Measurements from ENCODE around the gene THAP8. TPM values are rescaled to one million over a fixed set of nuclear protein-coding genes. Genes with fewer than 3 reads are reported as not detected.

Gene THAP8
- polyA plus RNA-seq, 2 of the 4 experiments (the other 2 are of a cell fraction): 3.1 to 7.5 TPM

DNA sequence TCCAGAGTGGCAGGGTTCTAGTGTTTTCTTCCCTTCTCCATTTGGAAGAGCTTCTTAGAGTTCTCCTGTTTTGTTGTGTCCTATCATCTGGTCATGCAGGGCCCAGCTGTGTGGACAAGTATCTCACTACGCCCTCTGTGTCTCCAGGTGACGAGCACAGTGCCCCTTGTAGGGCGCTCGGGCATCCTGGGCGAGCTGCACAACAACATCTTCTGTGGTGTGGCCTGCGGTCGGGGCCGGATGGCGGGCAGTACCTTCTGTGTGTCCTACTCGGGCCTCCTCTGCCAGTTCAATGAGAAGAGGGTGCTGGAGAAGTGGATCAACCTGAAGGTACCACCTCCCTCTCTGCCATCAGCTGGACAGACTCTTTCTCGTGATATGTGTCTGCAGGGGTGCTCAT lies 13.6 kb upstream of the THAP8 start (continued):
- TF ChIP-seq HOXA7 (CRISPR knock-in tag; IDR thresholded peaks at IDR 0.05) (no peak), EHF (CRISPR knock-in tag; IDR thresholded peaks at IDR 0.05) (no peak)
- TF ChIP-seq, protein P1, sequence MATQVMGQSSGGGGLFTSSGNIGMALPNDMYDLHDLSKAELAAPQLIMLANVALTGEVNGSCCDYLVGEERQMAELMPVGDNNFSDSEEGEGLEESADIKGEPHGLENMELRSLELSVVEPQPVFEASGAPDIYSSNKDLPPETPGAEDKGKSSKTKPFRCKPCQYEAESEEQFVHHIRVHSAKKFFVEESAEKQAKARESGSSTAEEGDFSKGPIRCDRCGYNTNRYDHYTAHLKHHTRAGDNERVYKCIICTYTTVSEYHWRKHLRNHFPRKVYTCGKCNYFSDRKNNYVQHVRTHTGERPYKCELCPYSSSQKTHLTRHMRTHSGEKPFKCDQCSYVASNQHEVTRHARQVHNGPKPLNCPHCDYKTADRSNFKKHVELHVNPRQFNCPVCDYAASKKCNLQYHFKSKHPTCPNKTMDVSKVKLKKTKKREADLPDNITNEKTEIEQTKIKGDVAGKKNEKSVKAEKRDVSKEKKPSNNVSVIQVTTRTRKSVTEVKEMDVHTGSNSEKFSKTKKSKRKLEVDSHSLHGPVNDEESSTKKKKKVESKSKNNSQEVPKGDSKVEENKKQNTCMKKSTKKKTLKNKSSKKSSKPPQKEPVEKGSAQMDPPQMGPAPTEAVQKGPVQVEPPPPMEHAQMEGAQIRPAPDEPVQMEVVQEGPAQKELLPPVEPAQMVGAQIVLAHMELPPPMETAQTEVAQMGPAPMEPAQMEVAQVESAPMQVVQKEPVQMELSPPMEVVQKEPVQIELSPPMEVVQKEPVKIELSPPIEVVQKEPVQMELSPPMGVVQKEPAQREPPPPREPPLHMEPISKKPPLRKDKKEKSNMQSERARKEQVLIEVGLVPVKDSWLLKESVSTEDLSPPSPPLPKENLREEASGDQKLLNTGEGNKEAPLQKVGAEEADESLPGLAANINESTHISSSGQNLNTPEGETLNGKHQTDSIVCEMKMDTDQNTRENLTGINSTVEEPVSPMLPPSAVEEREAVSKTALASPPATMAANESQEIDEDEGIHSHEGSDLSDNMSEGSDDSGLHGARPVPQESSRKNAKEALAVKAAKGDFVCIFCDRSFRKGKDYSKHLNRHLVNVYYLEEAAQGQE (IDR thresholded peaks at IDR 0.05): no peak
- TF ChIP-seq, protein P2, sequence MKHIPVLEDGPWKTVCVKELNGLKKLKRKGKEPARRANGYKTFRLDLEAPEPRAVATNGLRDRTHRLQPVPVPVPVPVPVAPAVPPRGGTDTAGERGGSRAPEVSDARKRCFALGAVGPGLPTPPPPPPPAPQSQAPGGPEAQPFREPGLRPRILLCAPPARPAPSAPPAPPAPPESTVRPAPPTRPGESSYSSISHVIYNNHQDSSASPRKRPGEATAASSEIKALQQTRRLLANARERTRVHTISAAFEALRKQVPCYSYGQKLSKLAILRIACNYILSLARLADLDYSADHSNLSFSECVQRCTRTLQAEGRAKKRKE (CRISPR knock-in tag; IDR thresholded peaks at IDR 0.05; ENCODE audit: low read depth): no peak

DNA sequence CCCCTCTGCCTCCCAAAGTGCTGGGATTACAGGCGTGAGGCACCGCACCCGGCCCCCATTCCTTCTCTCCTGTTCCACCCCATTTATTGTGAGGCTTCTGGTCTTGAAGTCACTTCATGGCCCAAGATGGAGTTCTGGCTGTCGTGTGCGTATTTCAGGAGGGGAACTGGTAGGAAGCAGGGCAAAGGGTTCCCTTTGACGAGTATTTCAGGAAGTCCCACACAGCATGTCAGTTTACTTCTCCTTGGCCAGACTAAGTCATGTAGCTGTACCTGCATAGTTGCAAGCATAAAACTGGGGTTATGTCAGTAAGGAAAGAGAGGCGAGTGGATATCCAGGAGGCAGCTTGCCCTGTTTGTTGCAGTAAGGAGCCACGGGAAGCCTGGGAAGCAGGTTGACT lies 10.7 kb upstream of the THAP8 start:
- H3K4me3 ChIP-seq: no peak overlapping the region
- FAIRE-seq: no peak
- ChIA-PET CTCF (interaction anchor here (1.0 to 4.7 kb wide), 3 partner anchors 8 to 96 kb away, joined by 3 to 40 read pairs (median 6); partner anchors contain the start of genes THAP8 and WDR62), POLR2A (no interaction called here)
- TF ChIP-seq HOXA7 (CRISPR knock-in tag; IDR thresholded peaks at IDR 0.05): no peak
- no peak for TF ChIP-seq TP53 (CRISPR knock-in tag; IDR thresholded peaks at IDR 0.05)
- no peak for TF ChIP-seq JUN (IDR thresholded peaks at IDR 0.05)
- no peak for TF ChIP-seq SREBF2 (IDR thresholded peaks at IDR 0.05)
- no peak for TF ChIP-seq CHD4 (IDR thresholded peaks at IDR 0.05; ENCODE audit: borderline replicate concordance)
- no peak for TF ChIP-seq FOXS1 (CRISPR knock-in tag; IDR thresholded peaks at IDR 0.05)
- no peak for TF ChIP-seq RCOR1 (IDR thresholded peaks at IDR 0.05; ENCODE audit: low read depth, low read length)
- no peak for TF ChIP-seq RFX5 (IDR thresholded peaks at IDR 0.05)
- no peak for TF ChIP-seq ZSCAN20 (CRISPR knock-in tag; IDR thresholded peaks at IDR 0.05)
- peaks cover under 1% of the 10 kb centered on the region; the same call in 2 of the 3 replicates for H3K4me1 ChIP-seq
- no peak for DNase-seq (ENCODE audit: low read depth in 1 of 2, low spot score in 1 of 2)
- 96% methylated on average over 8 of the region's 8 CpGs for WGBS (ENCODE audit: missing lambda C conversion rate)
- H3K4me2 ChIP-seq: no peak overlapping the region
- no peak overlapping the region for H3K27ac ChIP-seq
- no peak for ATAC-seq
- no peaks in the 10 kb centered on the region for H3K9me3 ChIP-seq

DNA sequence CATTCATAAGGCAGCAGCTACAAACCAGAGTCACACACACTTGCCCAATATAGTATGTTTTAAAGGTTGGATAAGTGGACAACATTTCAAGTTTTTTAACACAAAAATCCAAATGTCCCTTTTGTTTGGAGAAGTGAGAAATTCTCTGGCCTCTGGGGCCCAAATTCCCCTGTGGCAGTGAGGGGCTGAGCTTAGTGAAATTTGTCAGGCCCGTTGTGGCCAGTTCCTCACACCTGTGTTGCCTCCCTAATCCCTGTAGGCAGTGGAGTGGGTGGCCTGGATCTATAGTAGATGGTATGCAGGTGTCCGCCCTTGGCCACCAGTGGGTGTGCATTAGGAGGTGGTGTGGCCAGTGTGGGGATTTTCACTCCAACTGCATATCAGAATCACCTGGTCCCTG lies 7.3 kb upstream of the THAP8 start:
- Histone ChIP-seq H3K4me1 (peaks cover 6% of the 10 kb centered on the region; the same call in 2 of the 3 replicates), H3K4me3 (no peak overlapping the region), H3K9me3 (no peaks in the 10 kb centered on the region), H3K27ac (no peak overlapping the region), H3K4me2 (no peak overlapping the region)
- DNase-seq (ENCODE audit: low read depth in 1 of 2, low spot score in 1 of 2): no peak
- ChIA-PET POLR2A (interaction anchor here (1.9 kb wide), 1 partner anchor 54 kb away, joined by 14 read pairs; the partner anchor contains the start of genes POLR2I and TBCB), CTCF (interaction anchor here (0.6 to 11.9 kb wide), 43 partner anchors 9 to 191 kb away, joined by 3 to 157 read pairs (median 5); partner anchors contain the start of genes OVOL3, POLR2I, TBCB and ZNF146)
- 93% methylated on average over 2 of the region's 2 CpGs for WGBS (ENCODE audit: missing lambda C conversion rate)
- no peak for TF ChIP-seq RNF2 (IDR thresholded peaks at IDR 0.05; ENCODE audit: borderline replicate concordance, low read depth)
- no peak for TF ChIP-seq BHLHE40 (IDR thresholded peaks at IDR 0.05; ENCODE audit: low read depth, low read length)
- no peak for TF ChIP-seq FOXS1 (CRISPR knock-in tag; IDR thresholded peaks at IDR 0.05)
- no peak for TF ChIP-seq ESRRA (IDR thresholded peaks at IDR 0.05; ENCODE audit: borderline replicate concordance, low read length)
- TF ChIP-seq, protein P1 (IDR thresholded peaks at IDR 0.05): no peak
- ATAC-seq: no peak
- no peak for FAIRE-seq

All from A549 (cell line).